ENCODE data around the gene LYG1.

- no peak for TF ChIP-seq POLR2A (IDR thresholded peaks at IDR 0.05; ENCODE audit: low read length)
- TF ChIP-seq GATA1 (IDR thresholded peaks at IDR 0.05; ENCODE audit: low read depth, low read length) = no peak
Observed at GRCh38 chr2:99256677-99257076, 44.3 kb downstream of the LYG1 start.
